ENCODE results near the gene CALY. TPM values are rescaled to one million over a fixed set of nuclear protein-coding genes. Genes with fewer than 3 reads are reported as not detected.

CALY gene
- total RNA-seq, 2 donors from 2014 or later: 1.8 TPM; not detected in 1

DNA sequence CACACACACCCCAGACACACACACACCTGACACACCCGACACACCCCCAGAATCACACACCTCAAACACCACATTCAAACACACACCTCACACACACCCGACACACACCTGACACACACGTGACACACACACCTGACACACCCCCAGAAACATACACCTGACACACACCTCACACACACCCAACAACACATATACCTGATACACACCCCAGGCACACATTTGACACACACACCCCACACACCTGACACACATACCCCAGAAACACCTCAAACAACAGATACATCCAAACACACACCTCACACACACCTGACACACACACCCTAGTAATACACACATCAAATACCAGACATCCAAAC lies 652 bp upstream of the CALY start:
- Histone ChIP-seq H3K36me3 (replicated peaks in 1 of 2; ENCODE audit: insufficient read depth in 1 of 2, low read depth in 2 of 2) (no peaks in the 10 kb centered on the region), H3K4me1 (peaks cover 22% of the 10 kb centered on the region), H3K4me3 (no peak overlapping the region), H3K9me3 (no peaks in the 10 kb centered on the region), H3K27me3 (peaks cover 0 to 28% of the 10 kb centered on the region in 2 donors), H3K27ac (no peak overlapping the region)
- DNase-seq (no peak), ATAC-seq (no peak)
- 56 to 70% methylated on average over 3 of the region's 3 CpGs for WGBS, 2 donors
- intact Hi-C loops (cut with DNase I): no loop called here
- TF ChIP-seq POLR2A (IDR thresholded peaks at IDR 0.05): no peak
- TF ChIP-seq, protein P1, sequence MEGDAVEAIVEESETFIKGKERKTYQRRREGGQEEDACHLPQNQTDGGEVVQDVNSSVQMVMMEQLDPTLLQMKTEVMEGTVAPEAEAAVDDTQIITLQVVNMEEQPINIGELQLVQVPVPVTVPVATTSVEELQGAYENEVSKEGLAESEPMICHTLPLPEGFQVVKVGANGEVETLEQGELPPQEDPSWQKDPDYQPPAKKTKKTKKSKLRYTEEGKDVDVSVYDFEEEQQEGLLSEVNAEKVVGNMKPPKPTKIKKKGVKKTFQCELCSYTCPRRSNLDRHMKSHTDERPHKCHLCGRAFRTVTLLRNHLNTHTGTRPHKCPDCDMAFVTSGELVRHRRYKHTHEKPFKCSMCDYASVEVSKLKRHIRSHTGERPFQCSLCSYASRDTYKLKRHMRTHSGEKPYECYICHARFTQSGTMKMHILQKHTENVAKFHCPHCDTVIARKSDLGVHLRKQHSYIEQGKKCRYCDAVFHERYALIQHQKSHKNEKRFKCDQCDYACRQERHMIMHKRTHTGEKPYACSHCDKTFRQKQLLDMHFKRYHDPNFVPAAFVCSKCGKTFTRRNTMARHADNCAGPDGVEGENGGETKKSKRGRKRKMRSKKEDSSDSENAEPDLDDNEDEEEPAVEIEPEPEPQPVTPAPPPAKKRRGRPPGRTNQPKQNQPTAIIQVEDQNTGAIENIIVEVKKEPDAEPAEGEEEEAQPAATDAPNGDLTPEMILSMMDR (IDR thresholded peaks at IDR 0.05): no peak

DNA sequence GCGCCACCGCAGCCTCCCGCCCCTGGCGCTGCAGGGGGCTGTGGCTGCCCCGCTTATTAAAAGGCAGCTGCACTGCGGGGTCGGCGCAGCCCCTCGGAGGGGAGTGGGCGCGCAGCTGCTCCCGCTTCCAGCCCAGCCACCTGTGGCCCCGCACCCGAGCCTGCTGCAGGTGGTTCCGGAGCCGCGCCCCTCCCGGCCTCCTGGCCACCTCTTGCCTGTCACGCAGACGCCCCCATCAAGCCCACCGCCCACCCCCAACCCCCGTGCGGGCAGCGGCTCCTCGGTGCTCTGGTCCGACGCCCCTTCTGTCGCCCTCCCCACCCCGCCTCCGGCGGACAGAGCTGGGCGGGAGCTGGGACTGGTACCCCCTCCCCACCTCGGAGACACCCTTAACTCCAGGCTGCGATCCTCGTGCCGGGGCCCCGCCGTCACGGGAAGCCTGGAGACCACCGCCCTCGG lies 549 bp downstream of the CALY start:
- H3K36me3 ChIP-seq (replicated peaks in 1 of 2; ENCODE audit: insufficient read depth in 1 of 2, low read depth in 2 of 2): no peaks in the 10 kb centered on the region
- H3K4me1 ChIP-seq: peaks cover 22% of the 10 kb centered on the region
- WGBS, 2 donors: 0 to 5% methylated on average over 1 to 35 of the region's 41 CpGs
- H3K4me3 ChIP-seq: no peak overlapping the region
- DNase-seq (no peak), ATAC-seq (no peak)
- TF ChIP-seq, protein P1 (IDR thresholded peaks at IDR 0.05): no peak
- TF ChIP-seq POLR2A (IDR thresholded peaks at IDR 0.05): no peak
- intact Hi-C loops (cut with DNase I): no loop called here
- peaks cover 0 to 28% of the 10 kb centered on the region in 2 donors for H3K27me3 ChIP-seq
- H3K9me3 ChIP-seq: no peaks in the 10 kb centered on the region
- H3K27ac ChIP-seq: no peak overlapping the region

DNA sequence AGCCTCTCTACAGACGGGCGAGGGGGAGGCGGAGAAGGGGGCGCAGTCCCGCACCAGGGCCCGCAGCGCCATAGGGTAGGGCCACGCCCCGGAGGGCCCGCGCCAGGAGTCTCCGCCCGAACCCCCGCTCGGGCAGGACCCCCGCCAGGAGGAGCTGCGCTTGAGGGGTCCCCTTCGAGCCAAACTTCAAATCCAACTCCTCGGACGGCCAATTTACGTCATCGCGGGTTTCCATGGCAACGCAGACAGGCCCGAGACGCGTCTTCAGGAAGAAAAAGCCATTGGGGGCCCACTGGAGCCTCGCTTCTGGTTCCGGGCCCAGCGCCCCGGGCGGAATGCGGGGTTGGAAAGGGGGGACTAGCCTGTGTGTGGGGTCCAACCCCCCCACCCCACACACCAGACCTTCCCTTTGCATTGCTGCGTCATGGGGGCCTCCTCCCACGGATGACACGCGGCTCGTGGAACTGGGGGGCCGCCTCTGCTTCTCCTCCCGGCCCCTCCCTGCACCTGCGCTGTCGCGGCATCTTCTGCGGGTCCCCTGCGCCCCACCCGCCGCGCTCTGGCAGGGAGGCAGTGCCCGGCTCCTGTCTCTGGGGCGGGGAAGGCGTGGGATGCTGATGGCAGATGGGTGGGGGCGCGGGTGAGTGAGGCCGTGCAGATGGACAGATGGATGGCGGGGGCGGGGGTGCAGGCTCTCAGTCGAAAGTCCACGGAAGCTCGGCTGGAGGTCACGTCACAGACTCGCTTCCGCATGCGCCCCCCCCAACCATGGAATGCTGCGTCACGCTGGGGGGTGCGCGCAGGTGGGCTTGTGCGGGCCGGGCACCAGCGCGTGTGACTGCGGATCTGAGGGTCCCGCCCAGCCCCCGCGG lies 1.2 kb downstream of the CALY start:
- 3% methylated on average over 70 of the region's 75 CpGs; no CpG with 5 or more reads in 1 of the 2 donors for WGBS, 2 donors
- no peak overlapping the region for H3K27ac ChIP-seq
- DNase-seq: peak; percentile 55 to 63 (median 60)

DNA sequence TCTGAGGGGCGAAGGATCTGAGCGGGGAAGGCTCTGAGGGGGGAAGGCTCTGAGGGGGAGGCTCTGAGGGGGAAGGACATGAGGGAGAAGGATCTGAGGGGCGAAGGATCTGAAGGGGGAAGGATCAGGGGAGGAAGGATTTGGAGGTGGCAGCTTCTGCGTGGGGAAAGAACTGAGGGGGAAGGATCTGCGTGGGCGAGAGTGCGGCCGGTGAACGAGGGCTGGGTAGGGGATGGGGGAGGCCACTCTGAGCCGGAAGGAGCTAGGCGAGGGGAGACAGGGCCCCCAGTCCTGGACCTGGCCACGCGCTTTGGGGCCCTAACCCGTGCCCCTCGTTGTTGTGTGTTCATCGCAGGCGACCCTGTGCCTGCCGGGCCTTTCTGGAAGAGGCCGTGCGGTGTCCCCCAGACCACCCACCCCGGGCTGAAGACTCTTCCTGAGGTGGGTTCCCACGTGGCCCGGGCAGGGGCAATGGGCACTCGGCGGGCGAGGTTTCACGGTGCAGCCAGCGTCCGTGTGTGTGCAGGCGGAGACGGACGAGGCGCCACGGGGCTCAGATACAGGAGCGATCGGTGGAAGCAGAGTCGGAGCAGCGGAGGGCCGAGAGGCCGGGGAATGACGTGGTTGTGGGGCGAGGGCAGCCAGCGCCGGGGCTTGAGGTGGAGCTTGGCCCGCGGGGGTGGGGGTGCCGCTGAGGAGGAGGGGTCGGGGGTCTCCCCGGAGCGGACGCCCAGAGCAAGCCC lies 2.0 kb downstream of the CALY start:
- H3K27me3 ChIP-seq: peaks cover 0 to 28% of the 10 kb centered on the region in 2 donors
- no peak for TF ChIP-seq POLR2A (IDR thresholded peaks at IDR 0.05)
- TF ChIP-seq, protein P1 (IDR thresholded peaks at IDR 0.05): no peak
- H3K4me1 ChIP-seq: peaks cover 27% of the 10 kb centered on the region
- 16 to 42% methylated on average over 14 to 47 of the region's 51 CpGs for WGBS, 2 donors
- no peaks in the 10 kb centered on the region for H3K36me3 ChIP-seq (replicated peaks in 1 of 2; ENCODE audit: insufficient read depth in 1 of 2, low read depth in 2 of 2)
- H3K4me3 ChIP-seq: no peak overlapping the region
- no peak overlapping the region for H3K27ac ChIP-seq
- ATAC-seq (peak; percentile 37), DNase-seq (no peak)
- no peaks in the 10 kb centered on the region for H3K9me3 ChIP-seq
- intact Hi-C loops (cut with DNase I): no loop called here

More for the DNA sequence above, 1.2 kb downstream of the CALY start:
- Histone ChIP-seq H3K4me3 (no peak overlapping the region), H3K27me3 (peaks cover 0 to 28% of the 10 kb centered on the region in 2 donors), H3K36me3 (replicated peaks in 1 of 2; ENCODE audit: insufficient read depth in 1 of 2, low read depth in 2 of 2) (no peaks in the 10 kb centered on the region), H3K4me1 (peaks cover 22% of the 10 kb centered on the region), H3K9me3 (no peaks in the 10 kb centered on the region)
- intact Hi-C loops (cut with DNase I): no loop called here
- TF ChIP-seq, protein P1 (IDR thresholded peaks at IDR 0.05): no peak
- no peak for TF ChIP-seq POLR2A (IDR thresholded peaks at IDR 0.05)
- peak; percentile 34 for ATAC-seq
